H1 (cell line): ENCODE measurements around the gene IGLON5. TPM values are rescaled to one million over a fixed set of nuclear protein-coding genes. Genes with fewer than 3 reads are reported as not detected.

ENCODE experiments used
- JUND ChIP-seq: IDR thresholded peaks from 2 replicates; pipeline ENCODE4 v1.6.1; 2011; ENCODE audit warnings: mild to moderate bottlenecking, improper control_type of control experiment, low read length
- polyA plus RNA-seq, 7 experiments: library from polyadenylated mRNA; depleted of rRNA in 3 of 7; stranded (reverse) in 5 of 7; unstranded in 2 of 7; fragments of >200 nt in 5 of 7; fragments of 200-250 nt in 2 of 7; gene quantifications; 1 replicate in 5 of 7; 2 replicates in 1 of 7; 4 replicates in 1 of 7; pipeline versions ENCODE4 v1.2.1 to v1.2.3, GENCODE V29; 2011 to 2013; ENCODE audit warnings: missing spikeins in 2 of 7, mixed read lengths in 2 of 7
- total RNA-seq: library from RNA; stranded (reverse); fragmentation: NEBNext Ultra II Directional; extraction: Animal tissue kit (Norgen Biotek cat#: 25700); gene quantifications from 2 replicates; pipeline ENCODE4 v1.2.1, GENCODE V29; 2021
- TF ChIP-seq, protein P1 (sequence below): fragments of 300-600 bp; sonication (generic); IDR thresholded peaks from 2 replicates; pipeline ENCODE4 v1.7.1; 2012; ENCODE audit warnings: low read length, moderate library complexity, mild to moderate bottlenecking, inconsistent platforms; ENCODE audit not compliant: insufficient replicate concordance

IGLON5 gene
- total and polyA plus RNA-seq, 2 of the 8 experiments (the other 6 are each of a cell fraction or from before 2014, with no cell fraction given), result 31.8 to 34.6 TPM

DNA sequence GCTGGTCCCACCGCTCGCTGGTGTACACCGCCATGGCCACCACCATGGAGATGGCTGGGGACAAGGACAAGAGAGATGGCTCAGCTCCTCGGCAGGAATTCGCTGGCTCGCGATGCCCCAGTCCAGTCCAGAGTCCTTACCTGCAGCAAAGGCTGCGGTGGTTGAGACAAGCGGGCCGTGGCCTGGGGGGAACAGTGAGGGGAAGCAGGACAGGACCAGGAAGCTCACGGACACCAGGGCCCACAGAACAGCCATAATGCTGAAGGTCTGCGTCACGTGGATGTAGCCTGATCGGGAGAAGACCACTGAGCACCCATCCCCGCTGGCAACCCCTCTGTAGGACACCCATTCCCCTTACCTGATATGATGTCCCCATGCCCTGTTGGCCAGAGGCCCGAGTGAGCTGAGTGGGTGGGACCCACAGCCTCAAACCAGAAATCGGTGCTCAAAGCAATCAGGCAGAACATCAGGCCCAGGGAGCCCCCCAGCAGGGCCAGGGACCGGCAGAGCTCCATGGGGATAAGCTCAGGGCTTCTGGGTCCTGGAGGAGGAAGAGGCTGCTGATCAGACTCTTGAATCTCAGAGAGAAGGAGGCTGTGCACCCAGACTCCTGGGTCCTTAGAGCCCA, 60.7 kb downstream of the IGLON5 start (continued):
- TF ChIP-seq, protein P1, sequence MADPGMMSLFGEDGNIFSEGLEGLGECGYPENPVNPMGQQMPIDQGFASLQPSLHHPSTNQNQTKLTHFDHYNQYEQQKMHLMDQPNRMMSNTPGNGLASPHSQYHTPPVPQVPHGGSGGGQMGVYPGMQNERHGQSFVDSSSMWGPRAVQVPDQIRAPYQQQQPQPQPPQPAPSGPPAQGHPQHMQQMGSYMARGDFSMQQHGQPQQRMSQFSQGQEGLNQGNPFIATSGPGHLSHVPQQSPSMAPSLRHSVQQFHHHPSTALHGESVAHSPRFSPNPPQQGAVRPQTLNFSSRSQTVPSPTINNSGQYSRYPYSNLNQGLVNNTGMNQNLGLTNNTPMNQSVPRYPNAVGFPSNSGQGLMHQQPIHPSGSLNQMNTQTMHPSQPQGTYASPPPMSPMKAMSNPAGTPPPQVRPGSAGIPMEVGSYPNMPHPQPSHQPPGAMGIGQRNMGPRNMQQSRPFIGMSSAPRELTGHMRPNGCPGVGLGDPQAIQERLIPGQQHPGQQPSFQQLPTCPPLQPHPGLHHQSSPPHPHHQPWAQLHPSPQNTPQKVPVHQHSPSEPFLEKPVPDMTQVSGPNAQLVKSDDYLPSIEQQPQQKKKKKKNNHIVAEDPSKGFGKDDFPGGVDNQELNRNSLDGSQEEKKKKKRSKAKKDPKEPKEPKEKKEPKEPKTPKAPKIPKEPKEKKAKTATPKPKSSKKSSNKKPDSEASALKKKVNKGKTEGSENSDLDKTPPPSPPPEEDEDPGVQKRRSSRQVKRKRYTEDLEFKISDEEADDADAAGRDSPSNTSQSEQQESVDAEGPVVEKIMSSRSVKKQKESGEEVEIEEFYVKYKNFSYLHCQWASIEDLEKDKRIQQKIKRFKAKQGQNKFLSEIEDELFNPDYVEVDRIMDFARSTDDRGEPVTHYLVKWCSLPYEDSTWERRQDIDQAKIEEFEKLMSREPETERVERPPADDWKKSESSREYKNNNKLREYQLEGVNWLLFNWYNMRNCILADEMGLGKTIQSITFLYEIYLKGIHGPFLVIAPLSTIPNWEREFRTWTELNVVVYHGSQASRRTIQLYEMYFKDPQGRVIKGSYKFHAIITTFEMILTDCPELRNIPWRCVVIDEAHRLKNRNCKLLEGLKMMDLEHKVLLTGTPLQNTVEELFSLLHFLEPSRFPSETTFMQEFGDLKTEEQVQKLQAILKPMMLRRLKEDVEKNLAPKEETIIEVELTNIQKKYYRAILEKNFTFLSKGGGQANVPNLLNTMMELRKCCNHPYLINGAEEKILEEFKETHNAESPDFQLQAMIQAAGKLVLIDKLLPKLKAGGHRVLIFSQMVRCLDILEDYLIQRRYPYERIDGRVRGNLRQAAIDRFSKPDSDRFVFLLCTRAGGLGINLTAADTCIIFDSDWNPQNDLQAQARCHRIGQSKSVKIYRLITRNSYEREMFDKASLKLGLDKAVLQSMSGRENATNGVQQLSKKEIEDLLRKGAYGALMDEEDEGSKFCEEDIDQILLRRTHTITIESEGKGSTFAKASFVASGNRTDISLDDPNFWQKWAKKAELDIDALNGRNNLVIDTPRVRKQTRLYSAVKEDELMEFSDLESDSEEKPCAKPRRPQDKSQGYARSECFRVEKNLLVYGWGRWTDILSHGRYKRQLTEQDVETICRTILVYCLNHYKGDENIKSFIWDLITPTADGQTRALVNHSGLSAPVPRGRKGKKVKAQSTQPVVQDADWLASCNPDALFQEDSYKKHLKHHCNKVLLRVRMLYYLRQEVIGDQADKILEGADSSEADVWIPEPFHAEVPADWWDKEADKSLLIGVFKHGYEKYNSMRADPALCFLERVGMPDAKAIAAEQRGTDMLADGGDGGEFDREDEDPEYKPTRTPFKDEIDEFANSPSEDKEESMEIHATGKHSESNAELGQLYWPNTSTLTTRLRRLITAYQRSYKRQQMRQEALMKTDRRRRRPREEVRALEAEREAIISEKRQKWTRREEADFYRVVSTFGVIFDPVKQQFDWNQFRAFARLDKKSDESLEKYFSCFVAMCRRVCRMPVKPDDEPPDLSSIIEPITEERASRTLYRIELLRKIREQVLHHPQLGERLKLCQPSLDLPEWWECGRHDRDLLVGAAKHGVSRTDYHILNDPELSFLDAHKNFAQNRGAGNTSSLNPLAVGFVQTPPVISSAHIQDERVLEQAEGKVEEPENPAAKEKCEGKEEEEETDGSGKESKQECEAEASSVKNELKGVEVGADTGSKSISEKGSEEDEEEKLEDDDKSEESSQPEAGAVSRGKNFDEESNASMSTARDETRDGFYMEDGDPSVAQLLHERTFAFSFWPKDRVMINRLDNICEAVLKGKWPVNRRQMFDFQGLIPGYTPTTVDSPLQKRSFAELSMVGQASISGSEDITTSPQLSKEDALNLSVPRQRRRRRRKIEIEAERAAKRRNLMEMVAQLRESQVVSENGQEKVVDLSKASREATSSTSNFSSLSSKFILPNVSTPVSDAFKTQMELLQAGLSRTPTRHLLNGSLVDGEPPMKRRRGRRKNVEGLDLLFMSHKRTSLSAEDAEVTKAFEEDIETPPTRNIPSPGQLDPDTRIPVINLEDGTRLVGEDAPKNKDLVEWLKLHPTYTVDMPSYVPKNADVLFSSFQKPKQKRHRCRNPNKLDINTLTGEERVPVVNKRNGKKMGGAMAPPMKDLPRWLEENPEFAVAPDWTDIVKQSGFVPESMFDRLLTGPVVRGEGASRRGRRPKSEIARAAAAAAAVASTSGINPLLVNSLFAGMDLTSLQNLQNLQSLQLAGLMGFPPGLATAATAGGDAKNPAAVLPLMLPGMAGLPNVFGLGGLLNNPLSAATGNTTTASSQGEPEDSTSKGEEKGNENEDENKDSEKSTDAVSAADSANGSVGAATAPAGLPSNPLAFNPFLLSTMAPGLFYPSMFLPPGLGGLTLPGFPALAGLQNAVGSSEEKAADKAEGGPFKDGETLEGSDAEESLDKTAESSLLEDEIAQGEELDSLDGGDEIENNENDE, result no peak
- no peak for TF ChIP-seq JUND
